GM12878 (cell line): ENCODE data around the gene AFF1. TPM values are rescaled to one million over a fixed set of nuclear protein-coding genes. Genes with fewer than 3 reads are reported as not detected.
A peak's percentile ranks its signal among the peaks of the same experiment; 100 is the strongest.

Source experiments
- ATF2 ChIP-seq: IDR thresholded peaks from 2 replicates; pipeline ENCODE4 v1.6.1; 2012; ENCODE audit warnings: low read length, inconsistent platforms
- BCL11A ChIP-seq: IDR thresholded peaks from 2 replicates; pipeline ENCODE4 v1.6.1; 2011; ENCODE audit warnings: low read depth, low read length
- ESRRA ChIP-seq: IDR thresholded peaks from 2 replicates; pipeline ENCODE4 v1.6.1; 2012; ENCODE audit warnings: mild to moderate bottlenecking, low read length, improper control_type of control experiment
- GATAD2B ChIP-seq: fragments of 450-650 bp; conservative IDR thresholded peaks from 2 replicates; pipeline ENCODE4 v1.6.1; 2017; ENCODE audit warnings: low read depth, mild to moderate bottlenecking, moderate library complexity
- HDAC2 ChIP-seq: fragments of 200-600 bp; sonication (generic); IDR thresholded peaks from 2 replicates; pipeline ENCODE4 v1.6.1; 2017
- HDAC6 ChIP-seq: fragments of 200-600 bp; sonication (generic); IDR thresholded peaks from one replicate; pipeline ENCODE4 v1.8.0; 2017; ENCODE audit warnings: antibody characterized with exemption; ENCODE audit not compliant: unreplicated experiment
- JUNB ChIP-seq: IDR thresholded peaks from 2 replicates; pipeline ENCODE4 v1.6.1; 2016; ENCODE audit warnings: antibody characterized with exemption, mild to moderate bottlenecking
- KAT2A ChIP-seq: conservative IDR thresholded peaks from 2 replicates; pipeline ENCODE4 v1.6.1; 2011; ENCODE audit warnings: low read depth, low read length; ENCODE audit not compliant: control insufficient read depth
- KLF5 ChIP-seq: fragments of 450-650 bp; IDR thresholded peaks from 2 replicates; pipeline ENCODE4 v1.6.1; 2014; ENCODE audit warnings: mild to moderate bottlenecking; ENCODE audit not compliant: partially characterized antibody
- MEF2B ChIP-seq: fragments of 450-650 bp; IDR thresholded peaks from 2 replicates; pipeline ENCODE4 v1.6.1; 2018; ENCODE audit warnings: mild to moderate bottlenecking, moderate library complexity; ENCODE audit not compliant: partially characterized antibody, poor library complexity, severe bottlenecking
- MYB ChIP-seq: fragments of 150-350 bp; IDR thresholded peaks from 2 replicates; pipeline ENCODE4 v1.6.1; 2014; ENCODE audit warnings: mild to moderate bottlenecking, low read depth, low read length, borderline replicate concordance
- POLR2AphosphoS2 ChIP-seq: IDR thresholded peaks from 2 replicates; pipeline ENCODE4 v1.6.1; 2011; ENCODE audit warnings: low read depth, mild to moderate bottlenecking, low read length, improper control_type of control experiment, moderate library complexity
- SIX5 ChIP-seq: IDR thresholded peaks from 2 replicates; pipeline ENCODE4 v1.6.1; 2011; ENCODE audit warnings: mild to moderate bottlenecking, low read depth, low read length, moderate library complexity; ENCODE audit not compliant: severe bottlenecking
- TAF1 ChIP-seq: IDR thresholded peaks from 2 replicates; pipeline ENCODE4 v1.6.1; 2011; ENCODE audit warnings: mild to moderate bottlenecking, low read depth, low read length, borderline replicate concordance
- TARDBP ChIP-seq: IDR thresholded peaks from 2 replicates; pipeline ENCODE4 v1.6.1; 2016; ENCODE audit warnings: borderline replicate concordance
- TCF12 ChIP-seq: IDR thresholded peaks from 2 replicates; pipeline ENCODE4 v1.6.1; 2011; ENCODE audit warnings: low read depth, mild to moderate bottlenecking, low read length
- polyA plus RNA-seq, 11 experiments: library from polyadenylated mRNA; depleted of rRNA in 4 of 11; unstranded in 6 of 11; stranded (reverse) in 5 of 11; fragments of >200 nt; fragmentation: Nextera tagmentation in 4 of 11; fragmentation: Illumina TruSeq in 1 of 11; extraction: Ambion mirVana in 4 of 11; extraction: Trizol in 1 of 11; gene quantifications; 1 replicate in 1 of 11; 2 replicates in 10 of 11; pipeline versions ENCODE4 v1.2.1 to v1.2.3, GENCODE V29; 2011 to 2016; ENCODE audit warnings: inconsistent platforms in 2 of 11, missing spikeins in 2 of 11, low read depth in 1 of 11
- total RNA-seq, 4 experiments: library from RNA; depleted of rRNA in 3 of 4; stranded (reverse); fragments of >200 nt in 3 of 4; fragmentation: Illumina TruSeq in 1 of 4; extraction: Trizol in 1 of 4; gene quantifications; 2 replicates each; pipeline versions ENCODE4 v1.2.1 to v1.2.3, GENCODE V29; 2013 to 2021
- TF ChIP-seq, protein P1 (sequence below): IDR thresholded peaks from 2 replicates; pipeline ENCODE4 v1.6.1; 2011; ENCODE audit warnings: borderline replicate concordance, low read depth, mild to moderate bottlenecking, moderate library complexity, low read length; ENCODE audit not compliant: insufficient read depth, poor library complexity, severe bottlenecking
- TF ChIP-seq, protein P2 (sequence below): IDR thresholded peaks from 2 replicates; pipeline ENCODE4 v1.6.1; 2011; ENCODE audit warnings: low read depth, low read length, improper control_type of control experiment, borderline replicate concordance
- TF ChIP-seq, protein P3 (sequence below): fragments of 450-650 bp; IDR thresholded peaks from 2 replicates; pipeline ENCODE4 v1.6.1; 2016; ENCODE audit warnings: mild to moderate bottlenecking
- TF ChIP-seq, protein P4 (sequence below): fragments of 450-650 bp; IDR thresholded peaks from 2 replicates; pipeline ENCODE4 v1.6.1; 2018; ENCODE audit warnings: mild to moderate bottlenecking, low read depth, moderate library complexity; ENCODE audit not compliant: partially characterized antibody

AFF1 gene
- total and polyA plus RNA-seq, 10 of the 15 experiments (the other 5 are each of a cell fraction or from before 2014, with no cell fraction given): 3.5 to 56.1 (median 21.5) TPM

DNA sequence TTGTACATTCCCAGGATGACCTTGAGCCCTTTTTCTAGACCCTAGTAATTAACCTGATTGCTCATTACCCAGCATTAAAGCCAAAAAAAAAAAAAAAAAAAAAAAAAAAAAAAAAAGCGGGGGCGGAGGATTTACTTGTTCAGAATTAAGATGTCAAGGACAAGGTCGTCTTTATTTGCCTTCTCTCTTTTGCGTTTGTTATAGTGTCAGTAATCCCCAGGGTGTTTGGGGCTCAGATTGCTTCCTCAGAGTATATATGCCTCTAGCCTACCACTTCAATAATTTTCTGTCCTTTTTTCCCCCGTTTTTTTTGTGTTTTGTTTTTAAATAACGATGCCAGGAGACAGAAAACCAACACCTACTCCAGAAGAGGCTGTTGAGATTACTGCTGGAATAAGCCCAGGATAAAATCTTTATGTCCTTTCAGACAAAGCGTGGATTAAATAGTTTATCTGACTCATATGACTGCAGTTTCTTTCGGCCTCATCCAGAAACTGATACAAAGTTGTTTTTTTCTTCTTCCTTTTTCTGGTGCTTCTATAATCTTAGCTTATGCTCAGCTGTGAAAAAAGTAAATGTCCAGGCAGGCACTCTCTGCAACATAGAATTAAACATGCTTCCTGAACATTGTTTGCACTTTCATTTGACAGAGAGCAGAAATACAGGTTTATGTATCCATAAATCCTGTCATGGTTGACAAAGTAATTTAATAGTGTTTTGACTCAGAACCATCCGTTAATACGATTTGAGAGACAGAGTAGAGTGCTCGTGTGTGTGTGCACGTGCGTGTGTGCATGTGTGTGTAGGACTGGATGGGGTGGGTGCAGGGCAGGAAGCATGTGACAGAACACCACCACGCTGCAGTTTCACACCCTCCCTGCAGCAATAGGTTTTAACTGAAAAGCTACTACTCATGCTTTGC lies 138.6 kb downstream of the AFF1 start (continued):
- TF ChIP-seq, protein P1, sequence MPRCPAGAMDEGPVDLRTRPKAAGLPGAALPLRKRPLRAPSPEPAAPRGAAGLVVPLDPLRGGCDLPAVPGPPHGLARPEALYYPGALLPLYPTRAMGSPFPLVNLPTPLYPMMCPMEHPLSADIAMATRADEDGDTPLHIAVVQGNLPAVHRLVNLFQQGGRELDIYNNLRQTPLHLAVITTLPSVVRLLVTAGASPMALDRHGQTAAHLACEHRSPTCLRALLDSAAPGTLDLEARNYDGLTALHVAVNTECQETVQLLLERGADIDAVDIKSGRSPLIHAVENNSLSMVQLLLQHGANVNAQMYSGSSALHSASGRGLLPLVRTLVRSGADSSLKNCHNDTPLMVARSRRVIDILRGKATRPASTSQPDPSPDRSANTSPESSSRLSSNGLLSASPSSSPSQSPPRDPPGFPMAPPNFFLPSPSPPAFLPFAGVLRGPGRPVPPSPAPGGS: no peak
- TF ChIP-seq HDAC2 (no peak), MEF2B (peak; percentile 84), ATF2 (peak; percentile 72), KLF5 (no peak), TCF12 (0 out of 2 replicates have a peak, but pooled peaks have one; percentile 13), HDAC6 (no peak), ESRRA (no peak; the same call in 1 of the 2 replicates), GATAD2B (peak; percentile 86), MYB (no peak), KAT2A (no peak), TAF1 (no peak; the same call in 1 of the 2 replicates), BCL11A (peak; percentile 51; the same call in 1 of the 2 replicates), POLR2AphosphoS2 (no peak; the same call in 1 of the 2 replicates), TARDBP (0 out of 2 replicates have a peak, but pooled peaks have one; percentile 62), SIX5 (no peak), JUNB (no peak; the same call in 1 of the 2 replicates)
- TF ChIP-seq, protein P2, sequence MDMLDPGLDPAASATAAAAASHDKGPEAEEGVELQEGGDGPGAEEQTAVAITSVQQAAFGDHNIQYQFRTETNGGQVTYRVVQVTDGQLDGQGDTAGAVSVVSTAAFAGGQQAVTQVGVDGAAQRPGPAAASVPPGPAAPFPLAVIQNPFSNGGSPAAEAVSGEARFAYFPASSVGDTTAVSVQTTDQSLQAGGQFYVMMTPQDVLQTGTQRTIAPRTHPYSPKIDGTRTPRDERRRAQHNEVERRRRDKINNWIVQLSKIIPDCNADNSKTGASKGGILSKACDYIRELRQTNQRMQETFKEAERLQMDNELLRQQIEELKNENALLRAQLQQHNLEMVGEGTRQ: peak; percentile 45
- TF ChIP-seq, protein P3, sequence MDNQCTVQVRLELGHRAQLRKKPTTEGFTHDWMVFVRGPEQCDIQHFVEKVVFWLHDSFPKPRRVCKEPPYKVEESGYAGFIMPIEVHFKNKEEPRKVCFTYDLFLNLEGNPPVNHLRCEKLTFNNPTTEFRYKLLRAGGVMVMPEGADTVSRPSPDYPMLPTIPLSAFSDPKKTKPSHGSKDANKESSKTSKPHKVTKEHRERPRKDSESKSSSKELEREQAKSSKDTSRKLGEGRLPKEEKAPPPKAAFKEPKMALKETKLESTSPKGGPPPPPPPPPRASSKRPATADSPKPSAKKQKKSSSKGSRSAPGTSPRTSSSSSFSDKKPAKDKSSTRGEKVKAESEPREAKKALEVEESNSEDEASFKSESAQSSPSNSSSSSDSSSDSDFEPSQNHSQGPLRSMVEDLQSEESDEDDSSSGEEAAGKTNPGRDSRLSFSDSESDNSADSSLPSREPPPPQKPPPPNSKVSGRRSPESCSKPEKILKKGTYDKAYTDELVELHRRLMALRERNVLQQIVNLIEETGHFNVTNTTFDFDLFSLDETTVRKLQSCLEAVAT: peak; percentile 70; the same call in 1 of the 2 replicates
- TF ChIP-seq, protein P4, sequence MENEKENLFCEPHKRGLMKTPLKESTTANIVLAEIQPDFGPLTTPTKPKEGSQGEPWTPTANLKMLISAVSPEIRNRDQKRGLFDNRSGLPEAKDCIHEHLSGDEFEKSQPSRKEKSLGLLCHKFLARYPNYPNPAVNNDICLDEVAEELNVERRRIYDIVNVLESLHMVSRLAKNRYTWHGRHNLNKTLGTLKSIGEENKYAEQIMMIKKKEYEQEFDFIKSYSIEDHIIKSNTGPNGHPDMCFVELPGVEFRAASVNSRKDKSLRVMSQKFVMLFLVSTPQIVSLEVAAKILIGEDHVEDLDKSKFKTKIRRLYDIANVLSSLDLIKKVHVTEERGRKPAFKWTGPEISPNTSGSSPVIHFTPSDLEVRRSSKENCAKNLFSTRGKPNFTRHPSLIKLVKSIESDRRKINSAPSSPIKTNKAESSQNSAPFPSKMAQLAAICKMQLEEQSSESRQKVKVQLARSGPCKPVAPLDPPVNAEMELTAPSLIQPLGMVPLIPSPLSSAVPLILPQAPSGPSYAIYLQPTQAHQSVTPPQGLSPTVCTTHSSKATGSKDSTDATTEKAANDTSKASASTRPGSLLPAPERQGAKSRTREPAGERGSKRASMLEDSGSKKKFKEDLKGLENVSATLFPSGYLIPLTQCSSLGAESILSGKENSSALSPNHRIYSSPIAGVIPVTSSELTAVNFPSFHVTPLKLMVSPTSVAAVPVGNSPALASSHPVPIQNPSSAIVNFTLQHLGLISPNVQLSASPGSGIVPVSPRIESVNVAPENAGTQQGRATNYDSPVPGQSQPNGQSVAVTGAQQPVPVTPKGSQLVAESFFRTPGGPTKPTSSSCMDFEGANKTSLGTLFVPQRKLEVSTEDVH: no peak
